Thymus (tissue), 11 donors: Measurements from ENCODE around the gene RHO. TPM values are rescaled to one million over a fixed set of nuclear protein-coding genes. Genes with fewer than 3 reads are reported as not detected.

Source experiments
- DNase-seq, 9 donors: peaks; one replicate each; pipeline ENCODE4 v3.0.0-alpha.2; 2013; ENCODE audit warnings: low spot score in 9 of 9, low read depth in 6 of 9, missing footprints in 1 of 9
- H3K27ac ChIP-seq, 2 donors: one replicate each; pipeline ENCODE4 v1.5.1; 2013; ENCODE audit warnings: control low read depth in 1 of 2, low read depth in 1 of 2, low read length in 1 of 2, mild to moderate bottlenecking in 1 of 2, moderate library complexity in 1 of 2
- H3K27me3 ChIP-seq, 2 donors: one replicate each; pipeline ENCODE4 v1.5.1; 2013; ENCODE audit warnings: low read length in 1 of 2; ENCODE audit not compliant: control insufficient read depth in 2 of 2, insufficient read depth in 1 of 2
- H3K36me3 ChIP-seq, 2 donors: one replicate each; pipeline ENCODE4 v1.5.1; 2013; ENCODE audit warnings: low read length in 1 of 2, mild to moderate bottlenecking in 1 of 2, moderate library complexity in 1 of 2; ENCODE audit not compliant: control insufficient read depth in 2 of 2, insufficient read depth in 2 of 2
- H3K4me1 ChIP-seq, 2 donors: one replicate each; pipeline ENCODE4 v1.5.1; 2013; ENCODE audit warnings: low read length in 2 of 2; ENCODE audit not compliant: control insufficient read depth in 2 of 2, insufficient read depth in 2 of 2
- H3K4me3 ChIP-seq, 2 donors: one replicate each; pipeline ENCODE4 v1.5.1; 2013; ENCODE audit warnings: low read length in 2 of 2, control low read depth in 1 of 2, mild to moderate bottlenecking in 1 of 2
- H3K9me3 ChIP-seq, 2 donors: one replicate each; pipeline ENCODE4 v1.5.1; 2013; ENCODE audit warnings: low read length in 1 of 2, mild to moderate bottlenecking in 1 of 2; ENCODE audit not compliant: control insufficient read depth in 2 of 2, insufficient read depth in 1 of 2
- WGBS: extraction: QIAGEN DNeasy Blood & Tissue Kit; methylation state at CpG from one replicate; pipeline ENCODE4 v1.1.7; 2013; 5-methylcytosine and 5-hydroxymethylcytosine counted together
- polyA plus RNA-seq: library from polyadenylated mRNA; stranded (reverse); fragments of 200-250 nt; gene quantifications from one replicate; pipeline ENCODE4 v1.2.3, GENCODE V29; 2013
- total RNA-seq: library from RNA; stranded (reverse); fragments of 120-200 nt; gene quantifications from one replicate; pipeline ENCODE4 v1.2.4, GENCODE V29; 2013
- donor health status: healthy.

The RHO gene
- total and polyA plus RNA-seq, 2 donors = 0.05 to 0.07 TPM

DNA sequence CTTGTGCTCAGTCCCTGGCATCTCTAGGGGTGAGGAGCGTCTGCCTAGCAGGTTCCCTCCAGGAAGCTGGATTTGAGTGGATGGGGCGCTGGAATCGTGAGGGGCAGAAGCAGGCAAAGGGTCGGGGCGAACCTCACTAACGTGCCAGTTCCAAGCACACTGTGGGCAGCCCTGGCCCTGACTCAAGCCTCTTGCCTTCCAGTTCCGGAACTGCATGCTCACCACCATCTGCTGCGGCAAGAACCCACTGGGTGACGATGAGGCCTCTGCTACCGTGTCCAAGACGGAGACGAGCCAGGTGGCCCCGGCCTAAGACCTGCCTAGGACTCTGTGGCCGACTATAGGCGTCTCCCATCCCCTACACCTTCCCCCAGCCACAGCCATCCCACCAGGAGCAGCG lies 5.0 kb downstream of the RHO start:
- no peak for DNase-seq
- Histone ChIP-seq H3K9me3 (no peaks in the 10 kb centered on the region), H3K36me3 (no peaks in the 10 kb centered on the region), H3K4me3 (no peak overlapping the region), H3K27ac (no peak overlapping the region), H3K27me3 (no peaks in the 10 kb centered on the region), H3K4me1 (no peaks in the 10 kb centered on the region)
- WGBS = 97% methylated on average over 16 of the region's 16 CpGs

DNA sequence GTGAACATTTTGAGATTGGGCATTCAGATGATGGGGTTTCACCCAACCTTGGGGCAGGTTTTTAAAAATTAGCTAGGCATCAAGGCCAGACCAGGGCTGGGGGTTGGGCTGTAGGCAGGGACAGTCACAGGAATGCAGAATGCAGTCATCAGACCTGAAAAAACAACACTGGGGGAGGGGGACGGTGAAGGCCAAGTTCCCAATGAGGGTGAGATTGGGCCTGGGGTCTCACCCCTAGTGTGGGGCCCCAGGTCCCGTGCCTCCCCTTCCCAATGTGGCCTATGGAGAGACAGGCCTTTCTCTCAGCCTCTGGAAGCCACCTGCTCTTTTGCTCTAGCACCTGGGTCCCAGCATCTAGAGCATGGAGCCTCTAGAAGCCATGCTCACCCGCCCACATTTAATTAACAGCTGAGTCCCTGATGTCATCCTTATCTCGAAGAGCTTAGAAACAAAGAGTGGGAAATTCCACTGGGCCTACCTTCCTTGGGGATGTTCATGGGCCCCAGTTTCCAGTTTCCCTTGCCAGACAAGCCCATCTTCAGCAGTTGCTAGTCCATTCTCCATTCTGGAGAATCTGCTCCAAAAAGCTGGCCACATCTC lies 6.1 kb downstream of the RHO start:
- no peaks in the 10 kb centered on the region for H3K4me1 ChIP-seq
- no peaks in the 10 kb centered on the region for H3K36me3 ChIP-seq
- H3K27me3 ChIP-seq = no peaks in the 10 kb centered on the region
- no peaks in the 10 kb centered on the region for H3K9me3 ChIP-seq
- 89% methylated on average over 4 of the region's 4 CpGs for WGBS
- no peak overlapping the region for H3K27ac ChIP-seq
- H3K4me3 ChIP-seq = no peak overlapping the region
- DNase-seq = no peak

DNA sequence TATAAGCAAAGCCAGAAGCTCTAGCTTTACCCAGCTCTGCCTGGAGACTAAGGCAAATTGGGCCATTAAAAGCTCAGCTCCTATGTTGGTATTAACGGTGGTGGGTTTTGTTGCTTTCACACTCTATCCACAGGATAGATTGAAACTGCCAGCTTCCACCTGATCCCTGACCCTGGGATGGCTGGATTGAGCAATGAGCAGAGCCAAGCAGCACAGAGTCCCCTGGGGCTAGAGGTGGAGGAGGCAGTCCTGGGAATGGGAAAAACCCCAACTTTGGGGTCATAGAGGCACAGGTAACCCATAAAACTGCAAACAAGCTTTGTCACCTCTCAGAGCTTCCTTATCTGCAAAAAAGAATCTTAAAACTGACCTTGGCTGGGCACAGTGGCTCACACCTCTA lies 6.6 kb downstream of the RHO start:
- no peak overlapping the region for H3K27ac ChIP-seq
- 98% methylated on average over 1 of the region's 1 CpG for WGBS
- H3K4me1 ChIP-seq = no peaks in the 10 kb centered on the region
- no peaks in the 10 kb centered on the region for H3K9me3 ChIP-seq
- no peak for DNase-seq
- no peaks in the 10 kb centered on the region for H3K27me3 ChIP-seq
- H3K4me3 ChIP-seq = no peak overlapping the region
- no peaks in the 10 kb centered on the region for H3K36me3 ChIP-seq

DNA sequence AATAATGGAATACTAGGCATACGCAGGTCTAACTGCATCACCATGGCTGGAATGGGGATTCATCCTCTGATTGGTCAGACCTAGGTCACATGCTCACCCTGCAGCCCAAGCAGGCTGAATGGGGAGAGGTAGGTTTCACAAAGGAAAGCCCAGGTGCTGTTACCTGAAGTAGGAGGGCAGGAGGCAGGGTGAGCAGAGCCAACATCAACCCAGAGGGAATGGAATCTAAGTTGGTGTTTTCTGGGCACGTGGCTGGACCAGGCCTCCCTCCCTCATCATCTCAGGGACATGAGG lies 7.9 kb downstream of the RHO start:
- no peak overlapping the region for H3K4me3 ChIP-seq
- WGBS = 98% methylated on average over 2 of the region's 2 CpGs

DNA sequence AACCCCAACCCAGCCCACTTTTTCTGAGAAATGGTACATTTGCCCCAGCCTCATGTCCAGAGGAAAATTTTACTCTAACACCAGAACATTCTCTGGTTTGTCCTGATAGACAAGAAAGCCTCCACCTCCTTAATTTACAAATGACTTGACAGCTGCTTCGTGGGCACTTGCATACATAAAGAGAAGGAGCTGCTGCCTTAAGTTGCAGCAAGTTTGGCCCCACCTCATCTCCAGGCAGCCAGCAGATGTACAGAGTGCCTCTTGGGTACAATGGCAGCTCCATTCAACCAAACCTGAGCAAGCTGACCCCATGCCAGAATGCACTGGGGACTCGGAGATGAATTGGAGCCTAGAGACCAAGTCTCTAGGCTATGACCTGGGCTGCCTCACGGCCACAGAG lies 8.4 kb downstream of the RHO start:
- Histone ChIP-seq H3K4me3 (no peak overlapping the region), H3K27me3 (no peaks in the 10 kb centered on the region), H3K27ac (no peak overlapping the region), H3K36me3 (no peaks in the 10 kb centered on the region), H3K4me1 (no peaks in the 10 kb centered on the region), H3K9me3 (no peaks in the 10 kb centered on the region)
- no peak for DNase-seq
- WGBS = 89% methylated on average over 3 of the region's 3 CpGs

More for the DNA sequence above, 7.9 kb downstream of the RHO start:
- no peaks in the 10 kb centered on the region for H3K27me3 ChIP-seq
- no peaks in the 10 kb centered on the region for H3K4me1 ChIP-seq
- no peak for DNase-seq
- no peaks in the 10 kb centered on the region for H3K9me3 ChIP-seq
- no peaks in the 10 kb centered on the region for H3K36me3 ChIP-seq
- H3K27ac ChIP-seq = no peak overlapping the region

DNA sequence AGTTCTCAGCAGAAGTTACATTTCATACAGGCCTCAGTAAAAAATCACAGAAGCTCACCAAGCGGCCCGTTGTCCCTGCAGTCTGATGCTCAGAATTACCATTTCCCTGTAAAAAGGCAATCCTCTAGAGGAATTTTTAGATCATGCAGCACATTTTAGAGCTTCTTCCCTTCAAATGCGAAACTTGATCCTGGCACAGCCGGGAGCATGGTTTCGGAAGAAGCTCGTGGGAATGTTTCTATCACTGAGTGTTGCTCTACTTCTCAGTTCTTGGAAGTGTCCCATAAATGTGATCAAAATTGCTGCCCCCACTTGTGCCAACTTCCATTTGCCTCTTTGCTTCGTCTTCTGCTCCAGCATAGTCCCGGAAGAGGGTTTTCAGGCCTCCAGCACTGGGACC lies 10.8 kb downstream of the RHO start:
- DNase-seq = no peak
- WGBS = 94% methylated on average over 8 of the region's 8 CpGs
- Histone ChIP-seq H3K27ac (no peak overlapping the region), H3K9me3 (no peaks in the 10 kb centered on the region), H3K4me1 (no peaks in the 10 kb centered on the region), H3K27me3 (no peaks in the 10 kb centered on the region), H3K4me3 (no peak overlapping the region), H3K36me3 (no peaks in the 10 kb centered on the region)

DNA sequence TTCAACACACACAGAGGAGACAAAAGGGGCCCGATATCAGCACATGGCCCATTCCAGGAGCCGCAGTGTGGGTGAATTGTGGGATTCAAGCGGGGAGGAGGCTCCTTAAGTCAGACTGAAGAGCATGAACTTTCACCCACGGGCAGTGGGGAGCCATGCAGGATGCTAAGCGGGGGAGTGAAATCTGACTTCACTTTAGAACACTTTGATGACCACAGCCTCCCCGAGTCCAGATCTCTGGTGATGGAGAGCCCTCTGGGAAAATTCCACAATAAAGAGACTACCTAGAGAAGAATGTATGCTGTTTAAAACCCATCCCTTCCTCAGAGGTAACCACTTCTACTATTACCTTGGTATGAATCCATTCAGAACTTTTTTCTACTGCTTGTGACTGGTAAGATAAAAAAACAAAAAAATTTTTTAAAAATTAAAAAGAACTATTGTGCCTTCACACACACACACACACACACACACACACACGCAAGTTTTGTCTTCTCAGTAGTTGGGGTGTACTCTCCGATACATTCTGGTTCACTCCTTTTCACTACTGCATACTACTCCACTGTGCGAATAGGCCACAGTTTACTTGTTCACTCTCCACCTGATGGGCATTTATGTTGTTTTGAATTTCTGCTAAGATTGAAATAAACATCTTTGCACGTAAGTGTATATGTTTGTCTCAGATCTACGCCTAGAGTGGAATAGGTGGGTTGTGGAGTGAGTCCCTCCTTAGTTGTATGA lies 12.5 kb downstream of the RHO start:
- no peak overlapping the region for H3K4me3 ChIP-seq
- no peaks in the 10 kb centered on the region for H3K4me1 ChIP-seq
- H3K27ac ChIP-seq = no peak overlapping the region
- H3K27me3 ChIP-seq = no peaks in the 10 kb centered on the region
- DNase-seq = no peak
- no peaks in the 10 kb centered on the region for H3K36me3 ChIP-seq
- WGBS = 97% methylated on average over 11 of the region's 11 CpGs
- H3K9me3 ChIP-seq = no peaks in the 10 kb centered on the region

DNA sequence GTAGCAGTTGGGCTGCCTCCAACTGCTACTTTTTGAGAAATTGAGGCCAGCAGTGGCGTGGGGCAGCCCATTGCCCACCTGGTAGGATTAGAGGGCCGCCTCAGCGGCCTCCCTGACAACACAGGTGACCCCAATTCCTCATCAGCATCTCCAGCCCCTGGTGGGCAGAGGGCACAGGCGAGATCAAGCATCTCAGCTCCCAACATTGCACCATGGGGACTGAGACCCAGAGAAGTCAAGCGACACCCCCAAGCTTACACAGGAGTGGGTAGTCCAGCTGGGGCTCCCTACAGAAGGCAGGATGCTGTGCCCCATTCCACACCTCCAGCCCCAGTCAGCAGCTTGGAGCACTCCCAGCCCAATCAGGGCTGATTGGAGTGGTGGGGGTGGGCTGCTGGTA lies 14.3 kb downstream of the RHO start:
- H3K27me3 ChIP-seq = no peaks in the 10 kb centered on the region
- H3K27ac ChIP-seq = no peak overlapping the region
- no peak for DNase-seq
- no peaks in the 10 kb centered on the region for H3K36me3 ChIP-seq
- H3K4me3 ChIP-seq = no peak overlapping the region
- H3K4me1 ChIP-seq = peaks cover 0 to under 1% of the 10 kb centered on the region in 2 donors
- WGBS = 96% methylated on average over 5 of the region's 5 CpGs
- H3K9me3 ChIP-seq = no peaks in the 10 kb centered on the region

DNA sequence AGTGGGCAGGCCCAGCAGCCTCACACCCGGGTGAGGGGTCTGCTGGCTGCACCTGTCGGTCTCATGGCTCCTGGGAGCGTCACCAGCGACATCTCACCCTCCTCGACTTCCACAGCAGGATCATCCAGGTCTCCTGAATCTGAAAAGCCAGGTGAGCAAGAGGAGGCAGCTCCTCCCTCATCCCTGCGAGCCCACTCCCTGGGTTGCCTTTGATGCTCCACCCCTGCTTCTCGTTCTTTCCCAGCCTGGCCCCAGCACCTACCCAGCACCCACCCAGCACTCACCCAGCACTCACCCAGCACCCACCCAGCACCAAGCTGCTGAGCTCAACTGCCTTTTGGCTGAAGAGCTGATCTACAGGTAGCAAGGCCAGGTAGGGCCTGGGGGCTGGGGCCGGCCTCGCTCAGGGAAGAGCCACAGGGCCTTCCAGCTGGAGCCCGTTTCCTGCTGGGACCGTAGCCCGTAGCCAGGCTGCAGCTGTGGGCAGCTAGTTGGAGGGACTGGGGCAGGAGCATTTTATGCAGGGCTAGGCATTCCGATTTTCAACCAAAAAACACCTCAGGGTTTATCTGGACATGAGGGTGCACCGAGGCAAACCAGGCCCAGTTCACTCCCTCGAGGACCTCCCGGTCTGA lies 14.8 kb downstream of the RHO start, which contains the start of gene H1-8:
Gene H1-8, plus strand, starts transcription at position 20 of the 635 bp plus-strand sequence. Its CDS starts 44 bp downstream, at position 64.
- no peaks in the 10 kb centered on the region for H3K36me3 ChIP-seq
- no peak for DNase-seq
- H3K4me1 ChIP-seq = peaks cover 0 to 6% of the 10 kb centered on the region in 2 donors
- 95% methylated on average over 16 of the region's 16 CpGs for WGBS
- H3K27me3 ChIP-seq = no peaks in the 10 kb centered on the region
- H3K27ac ChIP-seq = no peak within 1 kb of the TSS
- no peak within 1 kb of the TSS for H3K4me3 ChIP-seq
- no peaks in the 10 kb centered on the region for H3K9me3 ChIP-seq
